ENCODE measurements around the gene CLTC.

Gene CLTC

DNA sequence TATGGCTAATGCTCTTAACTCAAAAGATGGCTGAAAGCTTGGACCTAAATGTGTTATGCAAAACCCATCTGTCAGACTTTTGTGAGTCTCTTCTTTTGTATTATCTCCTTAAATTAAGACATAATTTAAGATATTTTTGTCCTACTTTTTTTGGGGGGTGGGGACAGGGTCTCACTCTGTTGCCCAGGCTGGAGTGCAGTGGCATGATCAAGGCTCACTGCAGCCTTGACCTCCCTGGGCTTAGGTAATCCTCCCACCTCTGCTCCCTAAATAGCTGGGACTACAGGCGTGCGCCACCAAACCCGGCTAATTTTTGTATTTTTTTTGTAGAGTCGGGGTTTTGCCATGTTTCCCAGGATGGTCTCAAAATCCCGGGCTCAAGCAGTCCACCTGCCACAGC is 7.1 kb downstream of the CLTC start:
- H3K36me3 Mint-ChIP-seq: peaks cover 84% of the 10 kb centered on the region
- DNase-seq (ENCODE audit: low spot score in 2 of 2) (no peak), ATAC-seq (no peak)
- no peak overlapping the region for H3K4me3 Mint-ChIP-seq
- no peaks in the 10 kb centered on the region for H3K9me3 Mint-ChIP-seq
- H3K27ac Mint-ChIP-seq: no peak overlapping the region
- H3K4me1 Mint-ChIP-seq: peaks cover 56% of the 10 kb centered on the region

DNA sequence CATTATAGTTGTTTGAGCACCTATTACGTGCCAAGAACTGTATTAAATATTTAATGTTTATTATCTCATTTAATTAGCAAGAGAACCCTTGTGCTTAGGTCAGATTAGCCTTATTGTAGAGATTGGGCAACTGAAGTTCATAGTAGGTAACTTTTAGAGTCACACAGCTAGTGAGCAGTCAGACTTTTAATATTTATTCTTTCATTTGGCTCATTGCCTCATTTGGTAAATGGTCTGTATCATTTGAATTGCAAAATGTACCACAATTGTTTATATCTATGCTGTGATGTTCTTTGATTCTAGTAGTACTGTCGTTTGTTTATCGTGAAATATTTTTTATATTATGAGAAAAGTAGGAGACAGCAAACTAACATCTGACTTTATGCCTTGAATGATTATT is 7.6 kb downstream of the CLTC start:
- no peaks in the 10 kb centered on the region for H3K9me3 Mint-ChIP-seq
- ATAC-seq (no peak), DNase-seq (ENCODE audit: low spot score in 2 of 2) (no peak)
- peaks cover 52% of the 10 kb centered on the region for H3K4me1 Mint-ChIP-seq
- peaks cover 80% of the 10 kb centered on the region for H3K36me3 Mint-ChIP-seq
- H3K4me3 Mint-ChIP-seq: no peak overlapping the region
- H3K27ac Mint-ChIP-seq: no peak overlapping the region

- DNase-seq (ENCODE audit: low spot score in 2 of 2): no peak
- no peak overlapping the region for H3K4me3 Mint-ChIP-seq
- no peak overlapping the region for H3K27ac Mint-ChIP-seq
- no peak for ATAC-seq
- peaks cover 75% of the 10 kb centered on the region for H3K36me3 Mint-ChIP-seq
- H3K9me3 Mint-ChIP-seq: no peaks in the 10 kb centered on the region
- peaks cover 51% of the 10 kb centered on the region for H3K4me1 Mint-ChIP-seq
These were observed 8.1 kb downstream of the CLTC start for GRCh38 chr17:59627770-59628171.

DNA sequence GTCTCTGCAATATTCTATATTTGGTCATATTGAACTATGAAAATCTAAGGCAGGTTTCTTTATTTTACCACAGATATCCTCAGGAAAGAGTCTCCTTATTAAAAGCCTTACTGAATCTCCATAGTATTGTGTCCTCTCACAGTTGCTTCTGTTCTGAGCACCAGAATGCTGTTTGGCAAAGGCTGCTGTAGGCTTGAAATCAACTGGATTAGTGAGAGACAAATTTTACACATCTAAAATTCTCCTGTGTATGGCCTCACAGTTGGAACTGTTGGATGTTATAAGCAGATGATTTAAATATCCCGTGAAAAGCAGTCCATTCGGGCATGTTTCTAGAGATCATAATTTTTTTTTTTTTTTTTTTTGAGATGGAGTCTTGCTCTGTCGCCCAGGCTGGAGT is 9.5 kb downstream of the CLTC start:
- no peak overlapping the region for H3K27ac Mint-ChIP-seq
- peaks cover 56% of the 10 kb centered on the region for H3K4me1 Mint-ChIP-seq
- ATAC-seq (no peak), DNase-seq (ENCODE audit: low spot score in 2 of 2) (no peak)
- no peak overlapping the region for H3K4me3 Mint-ChIP-seq
- H3K36me3 Mint-ChIP-seq: peaks cover 61% of the 10 kb centered on the region
- no peaks in the 10 kb centered on the region for H3K9me3 Mint-ChIP-seq

DNA sequence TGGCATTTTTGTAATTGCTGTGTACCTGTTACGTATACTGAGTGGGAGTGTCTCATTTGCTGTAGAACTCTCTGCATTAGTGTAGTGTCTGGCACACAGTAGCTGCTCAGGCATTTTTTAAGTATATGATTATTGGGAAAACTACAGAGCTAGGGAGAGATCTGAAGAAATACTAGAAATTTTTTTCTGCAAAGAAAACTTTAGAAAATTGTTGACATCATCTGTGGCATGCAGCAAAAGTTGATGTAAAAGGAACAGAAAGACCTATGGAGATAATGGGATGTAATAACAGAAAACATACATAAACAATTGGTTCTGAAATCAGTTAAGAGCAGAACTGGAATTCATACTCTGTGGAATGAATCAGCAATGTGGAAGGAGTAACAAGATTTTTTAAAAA is 11.6 kb downstream of the CLTC start:
- H3K36me3 Mint-ChIP-seq: peaks cover 46% of the 10 kb centered on the region

GRCh38 chr17:59632398-59632797 is 12.7 kb downstream of the CLTC start:
- H3K4me3 Mint-ChIP-seq: no peak overlapping the region
- peaks cover 58% of the 10 kb centered on the region for H3K4me1 Mint-ChIP-seq
- ATAC-seq (no peak), DNase-seq (ENCODE audit: low spot score in 2 of 2) (no peak)
- H3K27ac Mint-ChIP-seq: no peak overlapping the region
- peaks cover 49% of the 10 kb centered on the region for H3K36me3 Mint-ChIP-seq
- no peaks in the 10 kb centered on the region for H3K9me3 Mint-ChIP-seq

More for the DNA sequence above, 11.6 kb downstream of the CLTC start:
- peak overlapping the region; percentile 48 for H3K27ac Mint-ChIP-seq
- no peak overlapping the region for H3K4me3 Mint-ChIP-seq
- peaks cover 58% of the 10 kb centered on the region for H3K4me1 Mint-ChIP-seq
- DNase-seq (ENCODE audit: low spot score in 2 of 2) (no peak), ATAC-seq (no peak)
- H3K9me3 Mint-ChIP-seq: no peaks in the 10 kb centered on the region

DNA sequence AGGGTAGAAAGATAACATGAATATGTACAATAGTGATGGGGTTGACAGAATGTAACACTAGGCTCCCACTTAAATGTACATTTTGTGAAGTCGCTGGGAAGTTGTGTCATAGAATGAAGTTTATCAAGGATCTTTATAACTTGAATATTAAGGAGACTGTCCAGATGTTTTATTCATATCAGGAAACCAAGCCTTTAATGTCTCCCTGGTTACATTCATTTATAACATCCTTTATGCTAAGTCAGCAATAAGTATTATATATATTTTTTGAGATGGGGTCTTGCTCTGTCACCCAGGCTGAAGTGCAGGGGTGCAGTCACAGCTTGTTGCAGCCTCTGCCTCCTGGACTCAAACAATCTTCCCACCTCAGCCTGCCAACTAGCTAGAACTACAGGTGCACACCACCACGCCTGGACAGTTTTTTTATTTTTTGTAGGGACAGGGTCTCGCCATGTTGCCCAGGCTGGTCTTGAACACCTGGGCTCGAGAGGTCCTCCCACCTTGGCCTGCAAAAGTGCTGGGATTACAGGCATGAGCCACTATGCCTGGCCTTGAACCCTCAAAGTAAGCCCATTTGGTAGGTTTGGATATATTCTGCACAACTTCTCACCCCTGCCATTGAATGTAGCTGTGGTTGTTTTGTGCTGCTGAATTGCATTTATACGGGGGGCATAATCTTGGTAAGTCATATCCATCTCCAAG is 14.1 kb downstream of the CLTC start:
- DNase-seq (ENCODE audit: low spot score in 2 of 2): no peak
- H3K4me1 Mint-ChIP-seq: peaks cover 57% of the 10 kb centered on the region
- no peak overlapping the region for H3K4me3 Mint-ChIP-seq
- peak overlapping the region; percentile 29 for H3K27ac Mint-ChIP-seq
- peaks cover 41% of the 10 kb centered on the region for H3K36me3 Mint-ChIP-seq
- no peak for ATAC-seq
- no peaks in the 10 kb centered on the region for H3K9me3 Mint-ChIP-seq

- peak; percentile 65 for ATAC-seq
- peaks cover 50% of the 10 kb centered on the region for H3K4me1 Mint-ChIP-seq
- peak overlapping the region; percentile 50 for H3K27ac Mint-ChIP-seq
These were observed 15.2 kb downstream of the CLTC start for GRCh38 chr17:59634632-59635541.

DNA sequence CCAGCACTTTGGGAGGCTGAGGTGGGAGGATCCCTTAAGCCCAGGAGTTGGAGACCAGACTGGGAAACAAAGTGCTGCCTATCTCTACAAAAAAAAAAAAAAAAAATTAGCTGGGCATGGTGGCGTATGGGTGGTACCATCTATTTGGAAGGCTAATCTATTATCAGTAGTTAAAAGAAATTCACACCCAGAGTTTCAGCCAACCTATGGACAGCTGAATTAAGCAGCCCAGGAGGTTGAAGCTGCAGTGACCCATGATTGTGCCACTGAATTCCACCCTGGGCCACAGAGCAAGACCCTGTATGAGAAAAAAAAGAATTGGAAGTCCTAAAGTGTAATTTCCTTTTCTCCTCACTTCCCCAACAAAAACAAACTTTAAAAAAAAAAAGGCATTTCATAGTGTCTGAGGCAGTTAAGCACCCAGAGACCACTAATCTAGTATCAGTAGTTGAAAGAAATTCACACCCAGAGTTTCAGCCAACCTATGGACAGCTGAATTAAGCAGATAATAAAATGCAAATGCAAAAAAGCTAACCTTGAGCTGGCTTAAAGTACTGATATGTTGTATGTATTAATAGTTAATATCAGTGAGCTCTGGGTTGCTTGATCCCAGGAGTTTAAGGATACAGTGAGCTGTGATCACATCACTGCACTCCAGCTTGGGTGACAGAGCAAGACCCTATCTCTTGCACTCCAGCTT is 18.1 kb downstream of the CLTC start:
- ATAC-seq (no peak), DNase-seq (ENCODE audit: low spot score in 2 of 2) (no peak)
- Mint-ChIP-seq H3K36me3 (peaks cover 19% of the 10 kb centered on the region), H3K4me3 (no peak overlapping the region), H3K4me1 (peaks cover 57% of the 10 kb centered on the region), H3K27ac (no peak overlapping the region), H3K9me3 (no peaks in the 10 kb centered on the region)

More at GRCh38 chr17:59634632-59635541, 15.2 kb downstream of the CLTC start:
- H3K4me3 Mint-ChIP-seq: no peak overlapping the region
- H3K9me3 Mint-ChIP-seq: no peaks in the 10 kb centered on the region
- DNase-seq (ENCODE audit: low spot score in 2 of 2): no peak
- H3K36me3 Mint-ChIP-seq: peaks cover 31% of the 10 kb centered on the region

GRCh38 chr17:59638553-59638952 is 18.9 kb downstream of the CLTC start:
- ATAC-seq: no peak
- H3K9me3 Mint-ChIP-seq: no peaks in the 10 kb centered on the region

GRCh38 chr17:59641799-59642484 is 22.2 kb downstream of the CLTC start:
- Mint-ChIP-seq H3K9me3 (no peaks in the 10 kb centered on the region), H3K4me1 (peaks cover 46% of the 10 kb centered on the region), H3K4me3 (peak overlapping the region; percentile 29), H3K36me3 (peaks cover 42% of the 10 kb centered on the region), H3K27ac (peak overlapping the region; percentile 64)
- no peak for DNase-seq (ENCODE audit: low spot score in 2 of 2)
- peak; percentile 99 for ATAC-seq

More at GRCh38 chr17:59638553-59638952, 18.9 kb downstream of the CLTC start:
- Mint-ChIP-seq H3K27ac (no peak overlapping the region), H3K4me3 (no peak overlapping the region), H3K4me1 (peaks cover 57% of the 10 kb centered on the region), H3K36me3 (peaks cover 22% of the 10 kb centered on the region)
- no peak for DNase-seq (ENCODE audit: low spot score in 2 of 2)

GRCh38 chr17:59642565-59642964 is 22.9 kb downstream of the CLTC start:
- H3K4me1 Mint-ChIP-seq: peaks cover 48% of the 10 kb centered on the region
- DNase-seq (ENCODE audit: low spot score in 2 of 2) (no peak), ATAC-seq (no peak)
- peak overlapping the region; percentile 64 for H3K27ac Mint-ChIP-seq
- no peaks in the 10 kb centered on the region for H3K9me3 Mint-ChIP-seq
- H3K4me3 Mint-ChIP-seq: peak overlapping the region; percentile 29
- peaks cover 48% of the 10 kb centered on the region for H3K36me3 Mint-ChIP-seq

GRCh38 chr17:59643159-59644140 is 23.8 kb downstream of the CLTC start:
- H3K27ac Mint-ChIP-seq: peak overlapping the region; percentile 64
- H3K4me3 Mint-ChIP-seq: no peak overlapping the region
- peaks cover 46% of the 10 kb centered on the region for H3K4me1 Mint-ChIP-seq
- DNase-seq (ENCODE audit: low spot score in 2 of 2): no peak
- no peak for ATAC-seq
- H3K36me3 Mint-ChIP-seq: peaks cover 51% of the 10 kb centered on the region
- no peaks in the 10 kb centered on the region for H3K9me3 Mint-ChIP-seq

DNA sequence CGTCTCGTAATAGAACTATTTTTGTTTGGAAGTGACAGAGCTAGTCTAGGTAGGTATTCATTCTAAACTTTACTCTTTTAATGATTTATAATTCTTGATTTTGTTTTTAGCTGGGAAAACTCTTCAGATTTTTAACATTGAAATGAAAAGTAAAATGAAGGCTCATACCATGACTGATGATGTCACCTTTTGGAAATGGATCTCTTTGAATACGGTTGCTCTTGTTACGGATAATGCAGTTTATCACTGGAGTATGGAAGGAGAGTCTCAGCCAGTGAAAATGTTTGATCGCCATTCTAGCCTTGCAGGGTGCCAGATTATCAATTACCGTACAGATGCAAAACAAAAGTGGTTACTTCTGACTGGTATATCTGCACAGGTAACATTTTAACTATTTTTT is 27.6 kb downstream of the CLTC start:
- ATAC-seq (no peak), DNase-seq (ENCODE audit: low spot score in 2 of 2) (no peak)
- Mint-ChIP-seq H3K36me3 (peaks cover 89% of the 10 kb centered on the region), H3K4me1 (peaks cover 41% of the 10 kb centered on the region), H3K27ac (no peak overlapping the region), H3K9me3 (no peaks in the 10 kb centered on the region), H3K4me3 (no peak overlapping the region)
